HepG2 (cell line): ENCODE data around the gene UST. TPM values are rescaled to one million over a fixed set of nuclear protein-coding genes. Genes with fewer than 3 reads are reported as not detected.

ENCODE experiments used
- AGO2 ChIP-seq: fragments of 200-400 bp; formaldehyde crosslinking; optimal IDR thresholded peaks from 2 replicates; pipeline ENCODE3; 2017; ENCODE audit warnings: mild to moderate bottlenecking, low read depth, low read length, moderate library complexity
- ARID2 ChIP-seq: sonication (generic); formaldehyde crosslinking; IDR thresholded peaks from 2 replicates; pipeline ENCODE4 v1.8.1; 2022; ENCODE audit warnings: mild to moderate bottlenecking, missing genetic modification reagents, borderline replicate concordance
- E2F1 ChIP-seq: sonication (generic); formaldehyde crosslinking; IDR thresholded peaks from 2 replicates; pipeline ENCODE4 v1.5.0; 2020; ENCODE audit warnings: missing genetic modification reagents
- FOSL2 ChIP-seq: sonication (generic); formaldehyde crosslinking; IDR thresholded peaks from 2 replicates; pipeline ENCODE4 v1.4.0; 2020; ENCODE audit warnings: missing genetic modification reagents
- NFE2L2 ChIP-seq: fragments of 150-350 bp; IDR thresholded peaks from 2 replicates; pipeline ENCODE4 v1.6.1; 2014; ENCODE audit warnings: low read length
- NFYC ChIP-seq: IDR thresholded peaks from 2 replicates; pipeline ENCODE4 v1.6.1; 2016; ENCODE audit warnings: missing genetic modification reagents, missing compliant biosample characterization
- PCBP2 ChIP-seq: fragments of 200-400 bp; formaldehyde crosslinking; optimal IDR thresholded peaks from 2 replicates; pipeline ENCODE3; 2018; ENCODE audit warnings: low read length, low read depth; ENCODE audit not compliant: poor library complexity, severe bottlenecking
- TEAD3 ChIP-seq: optimal IDR thresholded peaks from 2 replicates; pipeline ENCODE3; 2016; ENCODE audit warnings: borderline replicate concordance
- ZNF317 ChIP-seq: sonication (generic); formaldehyde crosslinking; IDR thresholded peaks from 2 replicates; pipeline ENCODE4 v1.5.0; 2020; ENCODE audit warnings: mild to moderate bottlenecking, missing genetic modification reagents
- ZNF318 ChIP-seq: sonication (generic); formaldehyde crosslinking; IDR thresholded peaks from 2 replicates; pipeline ENCODE4 v1.4.0; 2020; ENCODE audit warnings: mild to moderate bottlenecking, missing genetic modification reagents
- ZNF839 ChIP-seq: sonication (generic); formaldehyde crosslinking; IDR thresholded peaks from 2 replicates; pipeline ENCODE4 v1.4.0; 2020; ENCODE audit warnings: missing genetic modification reagents, mild to moderate bottlenecking, borderline replicate concordance
- polyA plus RNA-seq, 8 experiments: library from polyadenylated mRNA; depleted of rRNA in 3 of 8; stranded (reverse) in 7 of 8; unstranded in 1 of 8; fragments of >200 nt; fragmentation: Illumina TruSeq in 4 of 8; extraction: Trizol in 4 of 8; gene quantifications; 2 replicates each; pipeline versions ENCODE4 v1.2.1 to v1.2.3, GENCODE V29; 2011 to 2016; ENCODE audit warnings: low read depth in 4 of 8, missing spikeins in 1 of 8, mixed read lengths in 1 of 8; ENCODE audit not compliant: insufficient read depth in 1 of 8
- total RNA-seq, 5 experiments: library from RNA; depleted of rRNA; stranded (reverse); fragments of >200 nt; fragmentation: Illumina TruSeq; extraction: Trizol; gene quantifications; 2 replicates each; pipeline ENCODE4 v1.2.3, GENCODE V29; 2016; ENCODE audit warnings: low read depth in 1 of 5
- TF ChIP-seq, protein P1 (sequence below): sonication (generic); formaldehyde crosslinking; conservative IDR thresholded peaks from 2 replicates; pipeline ENCODE4 v1.8.0; 2022; ENCODE audit warnings: low read depth, missing genetic modification reagents
- TF ChIP-seq, protein P2 (sequence below), 2 experiments: sonication (generic) in 1 of 2; formaldehyde crosslinking in 1 of 2; IDR thresholded peaks; 2 replicates each; pipeline versions ENCODE4 v1.4.0 to v1.6.1; 2016 to 2020; ENCODE audit warnings: borderline replicate concordance in 1 of 2, low read depth in 1 of 2, mild to moderate bottlenecking in 1 of 2, missing genetic modification reagents in 1 of 2

Gene UST
- total and polyA plus RNA-seq, 2 of the 13 experiments (the other 11 are each of a cell fraction or from before 2014, with no cell fraction given) = 0.27 TPM; not detected in 1

DNA sequence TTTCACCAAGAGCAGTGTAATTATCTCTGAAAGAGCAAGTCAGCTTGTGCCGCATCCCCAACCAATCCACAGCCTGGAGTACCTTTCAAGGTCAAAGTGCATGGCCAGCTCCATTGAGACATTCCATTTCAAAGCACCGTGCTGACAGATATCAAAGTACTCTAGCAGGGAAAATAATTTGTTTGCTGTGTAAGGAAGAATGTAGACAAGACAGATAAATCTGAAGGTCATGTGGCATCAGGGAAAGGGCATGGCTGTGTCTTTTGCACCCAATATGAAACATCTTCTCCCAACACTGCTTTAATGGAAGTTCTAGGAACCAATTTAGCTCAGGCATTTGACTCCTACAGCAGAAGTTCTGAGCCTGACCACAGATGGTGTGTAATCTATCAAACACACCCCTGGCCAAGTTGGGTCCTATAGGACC lies 328.0 kb downstream of the UST start (continued):
- TF ChIP-seq ZNF318 (CRISPR knock-in tag) = no peak
- no peak for TF ChIP-seq ARID2 (CRISPR knock-in tag)
- peak; percentile 89 for TF ChIP-seq TEAD3
- no peak for TF ChIP-seq ZNF839
- no peak for TF ChIP-seq AGO2
- no peak for TF ChIP-seq NFE2L2
- TF ChIP-seq, protein P1, sequence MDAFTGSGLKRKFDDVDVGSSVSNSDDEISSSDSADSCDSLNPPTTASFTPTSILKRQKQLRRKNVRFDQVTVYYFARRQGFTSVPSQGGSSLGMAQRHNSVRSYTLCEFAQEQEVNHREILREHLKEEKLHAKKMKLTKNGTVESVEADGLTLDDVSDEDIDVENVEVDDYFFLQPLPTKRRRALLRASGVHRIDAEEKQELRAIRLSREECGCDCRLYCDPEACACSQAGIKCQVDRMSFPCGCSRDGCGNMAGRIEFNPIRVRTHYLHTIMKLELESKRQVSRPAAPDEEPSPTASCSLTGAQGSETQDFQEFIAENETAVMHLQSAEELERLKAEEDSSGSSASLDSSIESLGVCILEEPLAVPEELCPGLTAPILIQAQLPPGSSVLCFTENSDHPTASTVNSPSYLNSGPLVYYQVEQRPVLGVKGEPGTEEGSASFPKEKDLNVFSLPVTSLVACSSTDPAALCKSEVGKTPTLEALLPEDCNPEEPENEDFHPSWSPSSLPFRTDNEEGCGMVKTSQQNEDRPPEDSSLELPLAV (CRISPR knock-in tag) = no peak
- peak; percentile 52 for TF ChIP-seq NFYC (CRISPR knock-in tag)
- no peak for TF ChIP-seq ZNF317
- TF ChIP-seq, protein P2, sequence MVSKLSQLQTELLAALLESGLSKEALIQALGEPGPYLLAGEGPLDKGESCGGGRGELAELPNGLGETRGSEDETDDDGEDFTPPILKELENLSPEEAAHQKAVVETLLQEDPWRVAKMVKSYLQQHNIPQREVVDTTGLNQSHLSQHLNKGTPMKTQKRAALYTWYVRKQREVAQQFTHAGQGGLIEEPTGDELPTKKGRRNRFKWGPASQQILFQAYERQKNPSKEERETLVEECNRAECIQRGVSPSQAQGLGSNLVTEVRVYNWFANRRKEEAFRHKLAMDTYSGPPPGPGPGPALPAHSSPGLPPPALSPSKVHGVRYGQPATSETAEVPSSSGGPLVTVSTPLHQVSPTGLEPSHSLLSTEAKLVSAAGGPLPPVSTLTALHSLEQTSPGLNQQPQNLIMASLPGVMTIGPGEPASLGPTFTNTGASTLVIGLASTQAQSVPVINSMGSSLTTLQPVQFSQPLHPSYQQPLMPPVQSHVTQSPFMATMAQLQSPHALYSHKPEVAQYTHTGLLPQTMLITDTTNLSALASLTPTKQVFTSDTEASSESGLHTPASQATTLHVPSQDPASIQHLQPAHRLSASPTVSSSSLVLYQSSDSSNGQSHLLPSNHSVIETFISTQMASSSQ (IDR thresholded peaks at IDR 0.05; ENCODE audit: low read depth) = no peak
- TF ChIP-seq, protein P2 (CRISPR knock-in tag; IDR thresholded peaks at IDR 0.05; ENCODE audit: borderline replicate concordance) = peak; percentile 83; the same call in 1 of the 2 replicates
- peak; percentile 61 for TF ChIP-seq FOSL2
- TF ChIP-seq PCBP2 = no peak
- TF ChIP-seq E2F1 (CRISPR knock-in tag) = no peak
